HCT116 (cell line): ENCODE results near the gene MTMR12. TPM values are rescaled to one million over a fixed set of nuclear protein-coding genes. Genes with fewer than 3 reads are reported as not detected.

Experiments used
- ATAC-seq: fragments of 200-7000 bp; cut with Tn5 transposase; 2 replicates; pipeline ENCODE4 v1.9.1; 2020; ENCODE audit warnings: mild to moderate bottlenecking, moderate library complexity
- BruUV-seq: library from RNA; stranded (reverse); fragments of 400-500 nt; replicated peaks from 2 replicates; lab custom pipeline; 2021; lab: Mats Ljungman, UMichigan
- CTCF ChIA-PET: fragments of 300-600 bp; sonication (Branson Sonifier 250); formaldehyde crosslinking; loops from one replicate; lab custom pipeline; 2021; ENCODE audit warnings: antibody characterized with exemption; lab: Charles Lee
- POLR2A ChIA-PET: fragments of 300-600, 350-600 bp; sonication (Branson Sonifier 250); formaldehyde crosslinking; loops from one replicate; lab custom pipeline; 2021; ENCODE audit warnings: antibody characterized with exemption; lab: Charles Lee
- RAD21 ChIA-PET, 2 experiments: fragments of 300-600 bp; sonication (Branson Sonifier 250); formaldehyde crosslinking; loops; one replicate each; lab custom pipeline; 2023; ENCODE audit warnings: low total read pairs in 2 of 2; ENCODE audit not compliant: uncharacterized antibody in 2 of 2, unreplicated experiment in 2 of 2, low non-redundant PET in 1 of 2; lab: Charles Lee
- DNase-seq: peaks from one replicate; pipeline ENCODE4 v3.0.0-alpha.2; 2010; ENCODE audit warnings: low read depth, low spot score
- H2AFZ ChIP-seq: fragments of 200-600 bp; shearing (Covaris generic), sonication (generic); 2 replicates; pipeline ENCODE4 v1.6.1; 2017; ENCODE audit warnings: low read depth, mixed run types, mixed read lengths, antibody characterized with exemption, low read length; ENCODE audit not compliant: poor library complexity, severe bottlenecking
- H3K27ac ChIP-seq: 2 replicates; pipeline ENCODE4 v1.5.1; 2012; ENCODE audit warnings: low read depth, low read length
- H3K27me3 ChIP-seq: fragments of 200-600 bp; sonication (generic); 2 replicates; pipeline ENCODE4 v1.6.1; 2016; ENCODE audit warnings: mixed run types, low read length, mixed read lengths; ENCODE audit not compliant: insufficient read depth
- H3K36me3 ChIP-seq, 2 experiments: fragments of 200-500 bp in 1 of 2; fragments of 200-600 bp in 1 of 2; sonication (Bioruptor generic) in 1 of 2; sonication (generic) in 1 of 2; 2 replicates each; pipeline versions ENCODE4 v1.5.1 to v1.6.1; 2014 to 2016; ENCODE audit warnings: low read length in 2 of 2, inconsistent platforms in 1 of 2, mixed read lengths in 1 of 2, mixed run types in 1 of 2; ENCODE audit not compliant: insufficient read depth in 2 of 2, control insufficient read depth in 1 of 2
- H3K4me1 ChIP-seq, 2 experiments: fragments of 200-600 bp in 1 of 2; sonication (generic) in 1 of 2; 2 replicates each; pipeline versions ENCODE4 v1.5.1 to v1.6.1; 2012 to 2017; ENCODE audit warnings: low read length in 2 of 2, inconsistent platforms in 1 of 2, mild to moderate bottlenecking in 1 of 2, mixed read lengths in 1 of 2, mixed run types in 1 of 2, moderate library complexity in 1 of 2; ENCODE audit not compliant: insufficient read depth in 2 of 2, control insufficient read depth in 1 of 2
- H3K4me2 ChIP-seq: fragments of 200-600 bp; sonication (generic); 2 replicates; pipeline ENCODE4 v1.6.1; 2017; ENCODE audit warnings: mixed run types, low read length, mixed read lengths
- H3K4me3 ChIP-seq, 2 experiments: fragments of 200-600 bp in 1 of 2; sonication (generic) in 1 of 2; replicated peaks in 1 of 2; 2 replicates each; pipeline ENCODE4 v1.5.1; 2011 to 2016; ENCODE audit warnings: low read length in 2 of 2, control low read depth in 1 of 2, low read depth in 1 of 2, mild to moderate bottlenecking in 1 of 2, mixed read lengths in 1 of 2, mixed run types in 1 of 2
- H3K79me2 ChIP-seq: fragments of 200-600 bp; sonication (generic); 2 replicates; pipeline ENCODE4 v1.6.1; 2017; ENCODE audit warnings: mild to moderate bottlenecking, mixed run types, low read length, moderate library complexity, mixed read lengths; ENCODE audit not compliant: insufficient read depth
- H3K9ac ChIP-seq: fragments of 200-600 bp; sonication (generic); 2 replicates; pipeline ENCODE4 v1.6.1; 2016; ENCODE audit warnings: low read length, mixed read lengths
- H3K9me2 ChIP-seq: fragments of 200-600 bp; sonication (generic), shearing (Covaris generic); 2 replicates; pipeline ENCODE4 v1.6.1; 2017; ENCODE audit warnings: mixed run types, mild to moderate bottlenecking, moderate library complexity; ENCODE audit not compliant: insufficient read depth
- H3K9me3 ChIP-seq, 2 experiments: fragments of 200-500 bp in 1 of 2; fragments of 200-600 bp in 1 of 2; sonication (Bioruptor generic) in 1 of 2; sonication (generic) in 1 of 2; 2 replicates each; pipeline ENCODE4 v1.6.1; 2014 to 2017; ENCODE audit warnings: low read length in 2 of 2, mixed read lengths in 2 of 2, inconsistent platforms in 1 of 2, low read depth in 1 of 2, mild to moderate bottlenecking in 1 of 2, mixed run types in 1 of 2, moderate library complexity in 1 of 2; ENCODE audit not compliant: control insufficient read depth in 1 of 2, insufficient read depth in 1 of 2
- H4K20me1 ChIP-seq: fragments of 200-600 bp; sonication (generic), shearing (Covaris generic); 2 replicates; pipeline ENCODE4 v1.6.1; 2017; ENCODE audit warnings: mixed run types, mild to moderate bottlenecking, moderate library complexity; ENCODE audit not compliant: insufficient read depth
- CBX3 ChIP-seq: IDR thresholded peaks from 2 replicates; pipeline ENCODE4 v1.6.1; 2012; ENCODE audit warnings: low read depth
- EGR1 ChIP-seq: IDR thresholded peaks from 2 replicates; pipeline ENCODE4 v1.6.1; 2012; ENCODE audit warnings: low read depth
- ELF1 ChIP-seq: IDR thresholded peaks from 2 replicates; pipeline ENCODE4 v1.6.1; 2012; ENCODE audit warnings: low read depth, borderline replicate concordance
- FOSL1 ChIP-seq: IDR thresholded peaks from 2 replicates; pipeline ENCODE4 v1.6.1; 2012; ENCODE audit warnings: low read depth
- JUND ChIP-seq: IDR thresholded peaks from 2 replicates; pipeline ENCODE4 v1.6.1; 2012
- MAX ChIP-seq: IDR thresholded peaks from 2 replicates; pipeline ENCODE4 v1.6.1; 2012
- RAD21 ChIP-seq: IDR thresholded peaks from 2 replicates; pipeline ENCODE4 v1.6.1; 2012; ENCODE audit warnings: low read depth, mild to moderate bottlenecking
- REST ChIP-seq: IDR thresholded peaks from 2 replicates; pipeline ENCODE4 v1.6.1; 2012; ENCODE audit warnings: low read depth
- SIN3A ChIP-seq: IDR thresholded peaks from 2 replicates; pipeline ENCODE4 v1.6.1; 2012; ENCODE audit warnings: low read depth
- SP1 ChIP-seq: IDR thresholded peaks from 2 replicates; pipeline ENCODE4 v1.6.1; 2012; ENCODE audit warnings: low read depth
- TCF7L2 ChIP-seq: IDR thresholded peaks from 2 replicates; pipeline ENCODE4 v1.7.0; 2011; ENCODE audit warnings: borderline replicate concordance, inconsistent platforms; ENCODE audit not compliant: insufficient read depth, insufficient read length; ENCODE audit errors: extremely low read depth
- ZBTB33 ChIP-seq: IDR thresholded peaks from 2 replicates; pipeline ENCODE4 v1.6.1; 2011; ENCODE audit warnings: mild to moderate bottlenecking, low read length, moderate library complexity; ENCODE audit not compliant: insufficient replicate concordance; ENCODE audit errors: extremely low read depth
- ZNF274 ChIP-seq: fragments of 200-500 bp; sonication (Bioruptor generic); IDR thresholded peaks from 2 replicates; pipeline ENCODE4 v1.6.1; 2014; ENCODE audit warnings: mild to moderate bottlenecking, low read depth, low read length, inconsistent platforms
- intact Hi-C: fragments of 100-400 bp; cut with micrococcal nuclease; formaldehyde crosslinking; loops from 2 replicates; pipeline ENCODE4 v1.10.0; 2022
- total RNA-seq: library from RNA; stranded (reverse); gene quantifications from one replicate; pipeline ENCODE4 v1.2.1, GENCODE V29; 2021; ENCODE audit not compliant: unreplicated experiment
- TF ChIP-seq, protein P1 (sequence below): IDR thresholded peaks from 2 replicates; pipeline ENCODE4 v1.6.1; 2012
- TF ChIP-seq, protein P2 (sequence below), 3 experiments: fragments of 200-600 bp in 1 of 3; sonication (generic) in 1 of 3; IDR thresholded peaks in 2 of 3; conservative IDR thresholded peaks in 1 of 3; 2 replicates each; pipeline ENCODE4 v1.5.1; 2012 to 2017; ENCODE audit warnings: low read depth in 2 of 3, low read length in 2 of 3, antibody characterized with exemption in 1 of 3, borderline replicate concordance in 1 of 3, control low read depth in 1 of 3, mild to moderate bottlenecking in 1 of 3, mixed read lengths in 1 of 3, mixed run types in 1 of 3, moderate library complexity in 1 of 3; ENCODE audit not compliant: insufficient read depth in 1 of 3

MTMR12 gene
- total RNA-seq, 1 experiment from 2014 or later = 27.3 TPM

GRCh38 chr5:32206053-32206452 lies 106.7 kb downstream of the MTMR12 start:
- no peak overlapping the region for H3K27ac ChIP-seq
- H3K4me2 ChIP-seq = no peak overlapping the region; the same call in 1 of the 2 replicates
- H3K9ac ChIP-seq = no peak overlapping the region
- H3K27me3 ChIP-seq = no peaks in the 10 kb centered on the region
- ChIA-PET CTCF (no interaction called here), RAD21 (no interaction called here), POLR2A (no interaction called here)
- no peaks in the 10 kb centered on the region for H4K20me1 ChIP-seq
- TF ChIP-seq REST = no peak
- no peak for TF ChIP-seq SP1
- no peak for TF ChIP-seq MAX
- no peak for TF ChIP-seq ZBTB33
- no peak for TF ChIP-seq ZNF274
- TF ChIP-seq CBX3 = no peak
- no peak for TF ChIP-seq TCF7L2
- TF ChIP-seq, protein P1, sequence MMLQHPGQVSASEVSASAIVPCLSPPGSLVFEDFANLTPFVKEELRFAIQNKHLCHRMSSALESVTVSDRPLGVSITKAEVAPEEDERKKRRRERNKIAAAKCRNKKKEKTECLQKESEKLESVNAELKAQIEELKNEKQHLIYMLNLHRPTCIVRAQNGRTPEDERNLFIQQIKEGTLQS = no peak
- TF ChIP-seq SIN3A = no peak
- TF ChIP-seq, protein P2, sequence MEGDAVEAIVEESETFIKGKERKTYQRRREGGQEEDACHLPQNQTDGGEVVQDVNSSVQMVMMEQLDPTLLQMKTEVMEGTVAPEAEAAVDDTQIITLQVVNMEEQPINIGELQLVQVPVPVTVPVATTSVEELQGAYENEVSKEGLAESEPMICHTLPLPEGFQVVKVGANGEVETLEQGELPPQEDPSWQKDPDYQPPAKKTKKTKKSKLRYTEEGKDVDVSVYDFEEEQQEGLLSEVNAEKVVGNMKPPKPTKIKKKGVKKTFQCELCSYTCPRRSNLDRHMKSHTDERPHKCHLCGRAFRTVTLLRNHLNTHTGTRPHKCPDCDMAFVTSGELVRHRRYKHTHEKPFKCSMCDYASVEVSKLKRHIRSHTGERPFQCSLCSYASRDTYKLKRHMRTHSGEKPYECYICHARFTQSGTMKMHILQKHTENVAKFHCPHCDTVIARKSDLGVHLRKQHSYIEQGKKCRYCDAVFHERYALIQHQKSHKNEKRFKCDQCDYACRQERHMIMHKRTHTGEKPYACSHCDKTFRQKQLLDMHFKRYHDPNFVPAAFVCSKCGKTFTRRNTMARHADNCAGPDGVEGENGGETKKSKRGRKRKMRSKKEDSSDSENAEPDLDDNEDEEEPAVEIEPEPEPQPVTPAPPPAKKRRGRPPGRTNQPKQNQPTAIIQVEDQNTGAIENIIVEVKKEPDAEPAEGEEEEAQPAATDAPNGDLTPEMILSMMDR (IDR thresholded peaks at IDR 0.05 in 2 of 3, conservative IDR thresholded peaks at IDR 0.05 in 1 of 3; ENCODE audit: borderline replicate concordance in 1 of 3, insufficient read depth in 1 of 3, low read depth in 2 of 3, low read length in 2 of 3) = no peak
- TF ChIP-seq EGR1 = no peak
- no peak for TF ChIP-seq RAD21
- no peak for TF ChIP-seq ELF1
- no peak for TF ChIP-seq FOSL1
- no peak for TF ChIP-seq JUND
- H2AFZ ChIP-seq = no peak overlapping the region
- H3K36me3 ChIP-seq = no peaks in the 10 kb centered on the region
- H3K79me2 ChIP-seq = no peaks in the 10 kb centered on the region
- DNase-seq (no peak), ATAC-seq (no peak)
- no TSS peak for BruUV-seq
- H3K4me1 ChIP-seq = peaks cover 5 to 14% of the 10 kb centered on the region in 2 experiments
- H3K9me3 ChIP-seq = no peaks in the 10 kb centered on the region
- no peaks in the 10 kb centered on the region for H3K9me2 ChIP-seq
- H3K4me3 ChIP-seq = no peak overlapping the region
- intact Hi-C loops = no loop called here
